ENCODE measurements around the gene WWOX. TPM values are rescaled to one million over a fixed set of nuclear protein-coding genes. Genes with fewer than 3 reads are reported as not detected.

WWOX gene
- total RNA-seq, 1 donor from 2014 or later, result 16.1 TPM

- intact Hi-C loops (cut with micrococcal nuclease), result no loop called here
Measured at GRCh38 chr16:78882751-78883150, 783.3 kb downstream of the WWOX start.

GRCh38 chr16:78884204-78884603 lies 784.8 kb downstream of the WWOX start:
- intact Hi-C loops (cut with micrococcal nuclease), result no loop called here
- no peaks in the 10 kb centered on the region for H3K27me3 Mint-ChIP-seq

More at GRCh38 chr16:78882751-78883150, 783.3 kb downstream of the WWOX start:
- H3K27ac Mint-ChIP-seq, result peak overlapping the region; percentile 63
- peaks cover 3% of the 10 kb centered on the region for H3K9me3 Mint-ChIP-seq
- peaks cover 3% of the 10 kb centered on the region for H3K4me1 Mint-ChIP-seq
- no peak for DNase-seq
- H3K27me3 Mint-ChIP-seq, result no peaks in the 10 kb centered on the region
- no peak overlapping the region for H3K4me3 Mint-ChIP-seq
- no peaks in the 10 kb centered on the region for H3K36me3 Mint-ChIP-seq (ENCODE audit: low read depth)

GRCh38 chr16:78889346-78889745 lies 789.9 kb downstream of the WWOX start:
- Mint-ChIP-seq H3K27ac (no peak overlapping the region), H3K4me1 (peaks cover 13% of the 10 kb centered on the region), H3K27me3 (no peaks in the 10 kb centered on the region), H3K9me3 (peaks cover 14% of the 10 kb centered on the region), H3K36me3 (ENCODE audit: low read depth) (peaks cover 9% of the 10 kb centered on the region), H3K4me3 (no peak overlapping the region)
- intact Hi-C loops (cut with micrococcal nuclease), result no loop called here
- no peak for DNase-seq

More at GRCh38 chr16:78884204-78884603, 784.8 kb downstream of the WWOX start:
- no peaks in the 10 kb centered on the region for H3K36me3 Mint-ChIP-seq (ENCODE audit: low read depth)
- peaks cover 3% of the 10 kb centered on the region for H3K9me3 Mint-ChIP-seq
- no peak for DNase-seq
- peaks cover 3% of the 10 kb centered on the region for H3K4me1 Mint-ChIP-seq
- no peak overlapping the region for H3K4me3 Mint-ChIP-seq
- H3K27ac Mint-ChIP-seq, result no peak overlapping the region

- Mint-ChIP-seq H3K4me3 (no peak overlapping the region), H3K4me1 (peaks cover 18% of the 10 kb centered on the region), H3K36me3 (ENCODE audit: low read depth) (peaks cover 9% of the 10 kb centered on the region), H3K27me3 (no peaks in the 10 kb centered on the region), H3K27ac (peak overlapping the region; percentile 73), H3K9me3 (peaks cover 15% of the 10 kb centered on the region)
- no peak for DNase-seq
- intact Hi-C loops (cut with micrococcal nuclease), result no loop called here
Measured at GRCh38 chr16:78890373-78890895, 791.0 kb downstream of the WWOX start.

- H3K27me3 Mint-ChIP-seq, result no peaks in the 10 kb centered on the region
- H3K4me3 Mint-ChIP-seq, result peak overlapping the region; percentile 2
- H3K4me1 Mint-ChIP-seq, result peaks cover 25% of the 10 kb centered on the region
- peak overlapping the region; percentile 83 for H3K27ac Mint-ChIP-seq
- peaks cover 12% of the 10 kb centered on the region for H3K36me3 Mint-ChIP-seq (ENCODE audit: low read depth)
- peaks cover 17% of the 10 kb centered on the region for H3K9me3 Mint-ChIP-seq
- no peak for DNase-seq
- intact Hi-C loops (cut with micrococcal nuclease), result no loop called here
Measured at GRCh38 chr16:78892951-78893733, 793.7 kb downstream of the WWOX start.

GRCh38 chr16:78894886-78895285 lies 795.4 kb downstream of the WWOX start:
- Mint-ChIP-seq H3K9me3 (peaks cover 17% of the 10 kb centered on the region), H3K36me3 (ENCODE audit: low read depth) (peaks cover 10% of the 10 kb centered on the region), H3K27ac (peak overlapping the region; percentile 86), H3K4me1 (peaks cover 29% of the 10 kb centered on the region), H3K4me3 (no peak overlapping the region), H3K27me3 (peaks cover 2% of the 10 kb centered on the region)
- intact Hi-C loops (cut with micrococcal nuclease), result loop anchor here (1.0 to 5.0 kb wide), 2 partner anchors 181 to 188 kb away; no protein-coding TSS in a partner anchor
- DNase-seq, result no peak

GRCh38 chr16:78895681-78896080 lies 796.2 kb downstream of the WWOX start:
- peak overlapping the region; percentile 86 for H3K27ac Mint-ChIP-seq
- DNase-seq, result no peak
- H3K4me1 Mint-ChIP-seq, result peaks cover 28% of the 10 kb centered on the region
- intact Hi-C loops (cut with micrococcal nuclease), result loop anchor here (1.0 to 5.0 kb wide), 2 partner anchors 181 to 188 kb away; no protein-coding TSS in a partner anchor
- peaks cover 12% of the 10 kb centered on the region for H3K9me3 Mint-ChIP-seq
- peak overlapping the region; percentile 6 for H3K4me3 Mint-ChIP-seq
- peaks cover 8% of the 10 kb centered on the region for H3K36me3 Mint-ChIP-seq (ENCODE audit: low read depth)
- H3K27me3 Mint-ChIP-seq, result peaks cover 2% of the 10 kb centered on the region

GRCh38 chr16:78896280-78896679 lies 796.8 kb downstream of the WWOX start:
- intact Hi-C loops (cut with micrococcal nuclease), result loop anchor here (5.0 kb wide), 1 partner anchor 189 kb away; no protein-coding TSS in a partner anchor
- Mint-ChIP-seq H3K9me3 (peaks cover 12% of the 10 kb centered on the region), H3K36me3 (ENCODE audit: low read depth) (peaks cover 8% of the 10 kb centered on the region), H3K27me3 (peaks cover 2% of the 10 kb centered on the region), H3K4me3 (no peak overlapping the region), H3K27ac (peak overlapping the region; percentile 56), H3K4me1 (peaks cover 33% of the 10 kb centered on the region)
- DNase-seq, result no peak

GRCh38 chr16:78897299-78897698 lies 797.8 kb downstream of the WWOX start:
- intact Hi-C loops (cut with micrococcal nuclease), result loop anchor here (5.0 kb wide), 1 partner anchor 190 kb away; no protein-coding TSS in a partner anchor
- no peak overlapping the region for H3K4me3 Mint-ChIP-seq

GRCh38 chr16:78900044-78900811 lies 800.8 kb downstream of the WWOX start:
- peaks cover 33% of the 10 kb centered on the region for H3K4me1 Mint-ChIP-seq

More at GRCh38 chr16:78897299-78897698, 797.8 kb downstream of the WWOX start:
- Mint-ChIP-seq H3K36me3 (ENCODE audit: low read depth) (peaks cover 7% of the 10 kb centered on the region), H3K4me1 (peaks cover 35% of the 10 kb centered on the region), H3K27me3 (peaks cover 2% of the 10 kb centered on the region), H3K9me3 (peaks cover 11% of the 10 kb centered on the region), H3K27ac (peak overlapping the region; percentile 55)
- DNase-seq, result no peak

GRCh38 chr16:78900966-78901365 lies 801.5 kb downstream of the WWOX start:
- intact Hi-C loops (cut with micrococcal nuclease), result loop anchor here (1.0 to 5.0 kb wide), 8 partner anchors 61 to 700 kb away; no protein-coding TSS in a partner anchor
- DNase-seq, result no peak
- peak overlapping the region; percentile 61 for H3K27ac Mint-ChIP-seq
- H3K36me3 Mint-ChIP-seq (ENCODE audit: low read depth), result no peaks in the 10 kb centered on the region
- H3K4me1 Mint-ChIP-seq, result peaks cover 26% of the 10 kb centered on the region
- H3K9me3 Mint-ChIP-seq, result peaks cover 3% of the 10 kb centered on the region
- H3K27me3 Mint-ChIP-seq, result peaks cover 2% of the 10 kb centered on the region
- H3K4me3 Mint-ChIP-seq, result no peak overlapping the region

More at GRCh38 chr16:78900044-78900811, 800.8 kb downstream of the WWOX start:
- peaks cover 3% of the 10 kb centered on the region for H3K9me3 Mint-ChIP-seq
- H3K27me3 Mint-ChIP-seq, result peaks cover 2% of the 10 kb centered on the region
- H3K27ac Mint-ChIP-seq, result peak overlapping the region; percentile 74
- H3K4me3 Mint-ChIP-seq, result no peak overlapping the region
- intact Hi-C loops (cut with micrococcal nuclease), result loop anchor here (1.0 to 5.0 kb wide), 8 partner anchors 62 to 701 kb away; no protein-coding TSS in a partner anchor
- DNase-seq, result no peak
- H3K36me3 Mint-ChIP-seq (ENCODE audit: low read depth), result peaks cover 4% of the 10 kb centered on the region

- no peak overlapping the region for H3K4me3 Mint-ChIP-seq
- no peaks in the 10 kb centered on the region for H3K36me3 Mint-ChIP-seq (ENCODE audit: low read depth)
- no peak overlapping the region for H3K27ac Mint-ChIP-seq
- peaks cover 26% of the 10 kb centered on the region for H3K4me1 Mint-ChIP-seq
- peaks cover 3% of the 10 kb centered on the region for H3K9me3 Mint-ChIP-seq
- peaks cover 2% of the 10 kb centered on the region for H3K27me3 Mint-ChIP-seq
- intact Hi-C loops (cut with micrococcal nuclease), result loop anchor here (5.0 kb wide), 2 partner anchors 190 to 370 kb away; no protein-coding TSS in a partner anchor
- DNase-seq, result no peak
Measured at GRCh38 chr16:78902321-78902720, 802.9 kb downstream of the WWOX start.

GRCh38 chr16:78903237-78903636 lies 803.8 kb downstream of the WWOX start:
- intact Hi-C loops (cut with micrococcal nuclease), result loop anchor here (5.0 kb wide), 2 partner anchors 189 to 369 kb away; no protein-coding TSS in a partner anchor
- DNase-seq, result no peak
- Mint-ChIP-seq H3K27me3 (peaks cover 2% of the 10 kb centered on the region), H3K36me3 (ENCODE audit: low read depth) (no peaks in the 10 kb centered on the region), H3K27ac (peak overlapping the region; percentile 51), H3K4me3 (no peak overlapping the region), H3K9me3 (peaks cover under 1% of the 10 kb centered on the region), H3K4me1 (peaks cover 24% of the 10 kb centered on the region)
